ENCODE results near the gene PCSK6.

Gene PCSK6

DNA sequence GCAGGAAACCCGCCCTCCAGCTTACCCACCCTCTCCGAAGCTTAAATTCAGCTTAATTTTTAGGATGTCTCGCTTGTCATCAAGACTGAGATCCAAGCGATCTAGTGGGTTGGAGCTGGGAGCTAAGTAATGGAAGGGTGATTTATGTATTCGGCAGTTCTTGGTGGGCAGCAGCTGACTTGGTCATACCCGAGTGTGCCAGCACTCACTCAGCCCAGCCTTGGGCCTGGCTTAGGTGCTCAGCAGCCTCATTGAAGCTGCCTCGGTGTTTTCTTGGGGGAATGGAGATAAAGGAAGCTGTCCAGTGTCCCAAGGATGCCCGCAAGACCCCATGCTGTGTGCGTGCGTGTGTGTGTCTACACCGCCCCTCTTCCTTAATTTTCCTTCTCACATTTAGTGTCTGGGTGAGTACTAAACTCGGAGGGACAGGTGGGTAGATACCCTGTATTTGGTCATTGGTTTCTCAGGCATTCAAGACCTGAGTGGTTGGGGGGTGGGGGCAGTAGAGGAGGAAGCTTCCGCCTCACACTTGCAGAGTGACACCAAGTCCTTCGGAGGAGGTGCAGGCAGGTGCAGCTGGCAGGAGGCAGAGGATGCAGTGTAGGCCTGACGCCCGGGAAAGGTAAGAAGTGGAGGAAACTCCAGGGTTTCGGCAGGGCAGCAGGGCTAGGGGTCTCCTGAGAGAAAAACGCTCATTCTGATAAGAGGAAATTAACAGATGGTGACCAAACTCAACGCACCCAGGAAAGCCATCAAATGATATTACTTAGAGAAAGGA, 92.8 kb downstream of the PCSK6 start:
- ChIA-PET CTCF (no interaction called here), POLR2A (ENCODE audit: low non-redundant PET) (no interaction called here)

GRCh38 chr15:101394654-101395053, 94.9 kb downstream of the PCSK6 start:
- ChIA-PET POLR2A (ENCODE audit: low non-redundant PET) (no interaction called here), CTCF (no interaction called here)
- H3K27ac ChIP-seq, result no peak overlapping the region
- TF ChIP-seq, protein P1, sequence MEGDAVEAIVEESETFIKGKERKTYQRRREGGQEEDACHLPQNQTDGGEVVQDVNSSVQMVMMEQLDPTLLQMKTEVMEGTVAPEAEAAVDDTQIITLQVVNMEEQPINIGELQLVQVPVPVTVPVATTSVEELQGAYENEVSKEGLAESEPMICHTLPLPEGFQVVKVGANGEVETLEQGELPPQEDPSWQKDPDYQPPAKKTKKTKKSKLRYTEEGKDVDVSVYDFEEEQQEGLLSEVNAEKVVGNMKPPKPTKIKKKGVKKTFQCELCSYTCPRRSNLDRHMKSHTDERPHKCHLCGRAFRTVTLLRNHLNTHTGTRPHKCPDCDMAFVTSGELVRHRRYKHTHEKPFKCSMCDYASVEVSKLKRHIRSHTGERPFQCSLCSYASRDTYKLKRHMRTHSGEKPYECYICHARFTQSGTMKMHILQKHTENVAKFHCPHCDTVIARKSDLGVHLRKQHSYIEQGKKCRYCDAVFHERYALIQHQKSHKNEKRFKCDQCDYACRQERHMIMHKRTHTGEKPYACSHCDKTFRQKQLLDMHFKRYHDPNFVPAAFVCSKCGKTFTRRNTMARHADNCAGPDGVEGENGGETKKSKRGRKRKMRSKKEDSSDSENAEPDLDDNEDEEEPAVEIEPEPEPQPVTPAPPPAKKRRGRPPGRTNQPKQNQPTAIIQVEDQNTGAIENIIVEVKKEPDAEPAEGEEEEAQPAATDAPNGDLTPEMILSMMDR (conservative IDR thresholded peaks at IDR 0.05; ENCODE audit: low read depth), result no peak
- no peak for DNase-seq (ENCODE audit: low spot score)

More for the DNA sequence above, 92.8 kb downstream of the PCSK6 start:
- TF ChIP-seq, protein P1 (conservative IDR thresholded peaks at IDR 0.05; ENCODE audit: low read depth), result no peak
- H3K27ac ChIP-seq, result no peak overlapping the region
- DNase-seq (ENCODE audit: low spot score), result no peak

GRCh38 chr15:101394056-101394630, 95.4 kb downstream of the PCSK6 start:
- TF ChIP-seq, protein P1 (conservative IDR thresholded peaks at IDR 0.05; ENCODE audit: low read depth), result no peak
- H3K27ac ChIP-seq, result no peak overlapping the region
- POLR2A ChIA-PET (ENCODE audit: low non-redundant PET), result no interaction called here
- CTCF ChIA-PET, result interaction anchor here (0.6 kb wide), 1 partner anchor 62 kb away, joined by 3 read pairs; no protein-coding TSS in a partner anchor
- DNase-seq (ENCODE audit: low spot score), result no peak

- ChIA-PET CTCF (interaction anchor here (0.6 kb wide), 1 partner anchor 63 kb away, joined by 3 read pairs; no protein-coding TSS in a partner anchor), POLR2A (ENCODE audit: low non-redundant PET) (no interaction called here)
- H3K27ac ChIP-seq, result no peak overlapping the region
- TF ChIP-seq, protein P1 (conservative IDR thresholded peaks at IDR 0.05; ENCODE audit: low read depth), result no peak
- no peak for DNase-seq (ENCODE audit: low spot score)
Measured at GRCh38 chr15:101393172-101393571, 96.3 kb downstream of the PCSK6 start.

DNA sequence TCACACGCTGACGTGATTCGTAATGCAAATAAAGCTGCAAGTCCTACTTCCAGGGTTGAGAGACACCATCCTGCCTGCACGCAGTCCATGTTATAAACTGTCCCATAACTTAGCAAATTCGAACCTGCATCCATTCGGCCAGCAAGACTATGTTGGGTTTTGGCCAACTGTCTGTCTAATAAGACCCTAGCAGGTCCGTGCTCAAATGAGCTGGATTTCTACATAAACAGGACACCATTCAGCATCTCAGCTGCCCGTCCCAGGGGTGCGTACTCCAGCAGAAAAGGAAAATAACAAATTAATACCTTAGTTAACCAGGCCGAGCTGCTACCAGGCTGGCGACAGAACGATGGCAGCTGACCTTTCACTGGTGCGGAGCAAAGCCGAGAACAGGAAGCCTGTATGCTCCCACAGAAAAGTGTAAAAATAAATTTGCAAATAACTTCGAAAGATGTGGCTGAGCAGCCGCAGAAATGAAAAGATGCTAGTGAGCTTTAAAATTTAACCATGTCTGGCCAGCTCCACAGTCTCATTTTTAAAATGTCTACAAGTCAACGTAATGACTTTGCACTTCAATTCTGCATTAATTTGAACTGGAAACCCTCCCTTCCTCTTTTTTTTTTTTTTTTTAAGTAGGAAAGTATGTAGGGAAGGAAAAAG, 97.4 kb downstream of the PCSK6 start:
- CTCF ChIA-PET, result no interaction called here
- no peak for DNase-seq (ENCODE audit: low spot score)
- TF ChIP-seq, protein P1 (conservative IDR thresholded peaks at IDR 0.05; ENCODE audit: low read depth), result no peak
- POLR2A ChIA-PET (ENCODE audit: low non-redundant PET), result no interaction called here
- no peak overlapping the region for H3K27ac ChIP-seq

GRCh38 chr15:101391431-101391830, 98.1 kb downstream of the PCSK6 start:
- CTCF ChIA-PET, result interaction anchor here (1.1 kb wide), 1 partner anchor 23 kb away, joined by 5 read pairs; no protein-coding TSS in a partner anchor

More at GRCh38 chr15:101391431-101391830, 98.1 kb downstream of the PCSK6 start:
- H3K27ac ChIP-seq, result no peak overlapping the region
- no peak for DNase-seq (ENCODE audit: low spot score)
- TF ChIP-seq, protein P1 (conservative IDR thresholded peaks at IDR 0.05; ENCODE audit: low read depth), result no peak
- POLR2A ChIA-PET (ENCODE audit: low non-redundant PET), result no interaction called here
